ENCODE measurements around the gene SUV39H1. TPM values are rescaled to one million over a fixed set of nuclear protein-coding genes. Genes with fewer than 3 reads are reported as not detected.
A peak's percentile ranks its signal among the peaks of the same experiment; 100 is the strongest.

Gene SUV39H1
- total RNA-seq, 2 experiments from 2014 or later, result 31.5 to 31.9 TPM

GRCh38 chrX:48751343-48751742 is 54.8 kb downstream of the SUV39H1 start:
- H3K4me3 Mint-ChIP-seq, result no peak overlapping the region
- no peaks in the 10 kb centered on the region for H3K27me3 Mint-ChIP-seq (ENCODE audit: low read depth)
- peaks cover 6% of the 10 kb centered on the region for H3K4me1 Mint-ChIP-seq (ENCODE audit: low read depth)
- peak; percentile 28 for DNase-seq
- H3K9me3 Mint-ChIP-seq, result no peaks in the 10 kb centered on the region
- peak overlapping the region; percentile 24 for H3K27ac Mint-ChIP-seq
- intact Hi-C loops (cut with micrococcal nuclease), result loop anchor here (1.0 kb wide), 1 partner anchor 14 kb away; no protein-coding TSS in a partner anchor
- H3K36me3 Mint-ChIP-seq (ENCODE audit: low read depth), result no peaks in the 10 kb centered on the region
- CTCF ChIA-PET, result interaction anchor here (0.7 kb wide), 1 partner anchor 346 kb away, joined by 4 read pairs; no protein-coding TSS in a partner anchor

GRCh38 chrX:48752498-48752897 is 56.0 kb downstream of the SUV39H1 start:
- intact Hi-C loops (cut with micrococcal nuclease), result no loop called here
- Mint-ChIP-seq H3K36me3 (ENCODE audit: low read depth) (no peaks in the 10 kb centered on the region), H3K27ac (no peak overlapping the region), H3K4me1 (ENCODE audit: low read depth) (peaks cover 6% of the 10 kb centered on the region), H3K4me3 (no peak overlapping the region), H3K27me3 (ENCODE audit: low read depth) (no peaks in the 10 kb centered on the region), H3K9me3 (no peaks in the 10 kb centered on the region)
- CTCF ChIA-PET, result no interaction called here
- no peak for DNase-seq

- Mint-ChIP-seq H3K9me3 (no peaks in the 10 kb centered on the region), H3K27ac (no peak overlapping the region), H3K4me3 (no peak overlapping the region), H3K27me3 (ENCODE audit: low read depth) (no peaks in the 10 kb centered on the region), H3K36me3 (ENCODE audit: low read depth) (no peaks in the 10 kb centered on the region), H3K4me1 (ENCODE audit: low read depth) (peaks cover 6% of the 10 kb centered on the region)
- intact Hi-C loops (cut with micrococcal nuclease), result no loop called here
- DNase-seq, result no peak
- CTCF ChIA-PET, result no interaction called here
These were observed 57.2 kb downstream of the SUV39H1 start for GRCh38 chrX:48753708-48754228.

GRCh38 chrX:48754238-48754637 is 57.7 kb downstream of the SUV39H1 start:
- Mint-ChIP-seq H3K4me3 (no peak overlapping the region), H3K9me3 (no peaks in the 10 kb centered on the region), H3K36me3 (ENCODE audit: low read depth) (no peaks in the 10 kb centered on the region), H3K27me3 (ENCODE audit: low read depth) (no peaks in the 10 kb centered on the region), H3K27ac (no peak overlapping the region), H3K4me1 (ENCODE audit: low read depth) (peaks cover 6% of the 10 kb centered on the region)
- intact Hi-C loops (cut with micrococcal nuclease), result no loop called here
- DNase-seq, result no peak
- CTCF ChIA-PET, result no interaction called here

Other genes with a start within 250 kb of the SUV39H1 start
- gene SLC38A5, start 226.5 kb upstream of the SUV39H1 start, total RNA-seq, result 10 to 100 TPM; 45.0 to 45.8 TPM
- gene FTSJ1, start 220.5 kb upstream of the SUV39H1 start, total RNA-seq, result 10 to 100 TPM; 66.2 to 66.8 TPM
- 1 to 10 TPM; 5.2 to 5.6 TPM for gene PORCN, start 187.7 kb upstream of the SUV39H1 start, total RNA-seq
- gene EBP, start 174.9 kb upstream of the SUV39H1 start, total RNA-seq, result 100 to 1,000 TPM; 118 to 123 TPM
- gene TBC1D25, start 157.0 kb upstream of the SUV39H1 start, total RNA-seq, result 10 to 100 TPM; 10.6 to 11.1 TPM
- gene RBM3, start 122.2 kb upstream of the SUV39H1 start, total RNA-seq, result 100 to 1,000 TPM; 139 to 143 TPM
- gene WDR13, start 99.2 kb upstream of the SUV39H1 start, total RNA-seq, result 10 to 100 TPM; 37.0 to 40.1 TPM
- 10 to 100 TPM; 76.1 to 77.8 TPM for gene WAS, start 12.9 kb upstream of the SUV39H1 start, total RNA-seq
- not detected for gene GLOD5, start 65.0 kb downstream of the SUV39H1 start, total RNA-seq
- gene GATA1, start 89.9 kb downstream of the SUV39H1 start, total RNA-seq, result not detected
- gene HDAC6, start 105.3 kb downstream of the SUV39H1 start, total RNA-seq, result 10 to 100 TPM; 91.1 to 99.4 TPM
- not detected for gene ERAS, start 129.8 kb downstream of the SUV39H1 start, total RNA-seq
- 1 to 10 TPM; 1.7 to 1.9 TPM for gene PCSK1N, start 138.9 kb downstream of the SUV39H1 start, total RNA-seq
- gene TIMM17B, start 201.0 kb downstream of the SUV39H1 start, total RNA-seq, result 10 to 100 TPM; 88.0 to 94.9 TPM
- 10 to 100 TPM; 86.8 to 94.5 TPM for gene PQBP1, start 201.2 kb downstream of the SUV39H1 start, total RNA-seq
- 10 to 100 TPM; 23.9 to 26.7 TPM for gene SLC35A2, start 214.9 kb downstream of the SUV39H1 start, total RNA-seq
- 100 to 1,000 TPM; 634 to 648 TPM for gene PIM2, start 222.3 kb downstream of the SUV39H1 start, total RNA-seq